Transverse colon (tissue), 4 donors: Measurements from ENCODE around the gene RHBDL1. TPM values are rescaled to one million over a fixed set of nuclear protein-coding genes. Genes with fewer than 3 reads are reported as not detected.

ENCODE experiments used
- DNase-seq: peaks from one replicate; pipeline ENCODE4 v3.0.0-alpha.2; 2019
- H3K27ac ChIP-seq, 4 donors: fragments of 200-600 bp; sonication (generic); 2 replicates each; pipeline ENCODE4 v1.5.1; 2016 to 2018; ENCODE audit warnings: inconsistent platforms in 4 of 4
- H3K27me3 ChIP-seq: fragments of 200-600 bp; sonication (generic); 2 replicates; pipeline ENCODE4 v1.5.1; 2017; ENCODE audit warnings: inconsistent platforms
- H3K36me3 ChIP-seq, 4 donors: fragments of 200-600 bp; sonication (generic); 2 replicates each; pipeline ENCODE4 v1.5.1; 2017 to 2019; ENCODE audit warnings: inconsistent platforms in 4 of 4
- H3K4me1 ChIP-seq, 4 donors: fragments of 200-600 bp; sonication (generic); 2 replicates each; pipeline ENCODE4 v1.5.1; 2017 to 2020; ENCODE audit warnings: inconsistent platforms in 4 of 4
- H3K4me3 ChIP-seq, 4 donors: fragments of 200-600 bp; sonication (generic); 1 replicate in 1 of 4; 2 replicates in 3 of 4; pipeline versions ENCODE4 v1.5.1 to v1.6.1; 2017 to 2019; ENCODE audit warnings: inconsistent platforms in 4 of 4
- H3K9me3 ChIP-seq, 2 donors: fragments of 200-600 bp; sonication (generic); 2 replicates each; pipeline ENCODE4 v1.5.1; 2017 to 2019; ENCODE audit warnings: inconsistent platforms in 2 of 2
- EP300 ChIP-seq: sonication (generic); formaldehyde crosslinking; IDR thresholded peaks from one replicate; pipeline ENCODE4 v1.6.1; 2017; ENCODE audit warnings: antibody characterized with exemption, low read depth
- POLR2A ChIP-seq: fragments of 450-650 bp; IDR thresholded peaks from one replicate; pipeline ENCODE4 v1.6.1; 2016; ENCODE audit warnings: antibody characterized with exemption, mild to moderate bottlenecking, moderate library complexity
- POLR2AphosphoS5 ChIP-seq, 3 donors: sonication (generic); formaldehyde crosslinking; IDR thresholded peaks; one replicate each; pipeline ENCODE4 v1.6.1; 2016; ENCODE audit warnings: antibody characterized with exemption in 3 of 3
- WGBS, 2 donors: methylation state at CpG; one replicate each; pipeline ENCODE4 v1.1.5; 2018; ENCODE audit warnings: low coverage in 1 of 2; 5-methylcytosine and 5-hydroxymethylcytosine counted together
- in situ Hi-C, 4 donors: fragments of 200-750 bp; cut with MboI; loops; one replicate each; pipeline versions ENCODE4 v1.15.0 to v1.15.1; 2017; ENCODE audit warnings: low sequenced_read_pairs in 3 of 4, low pct_ligation_motif_present in 1 of 4, low pct_unique_long_range_greater_than_20kb in 1 of 4
- intact Hi-C: fragments of 100-400 bp; cut with DNase I; formaldehyde crosslinking; loops from one replicate; pipeline ENCODE4 v1.15.1; 2023; ENCODE audit warnings: low total_unique reads
- total RNA-seq, 4 donors: library from RNA; depleted of rRNA; stranded (reverse); fragments of >200 nt; gene quantifications; one replicate each; pipeline ENCODE4 v1.1.0, GENCODE V29; 2016
- TF ChIP-seq, protein P1 (sequence below), 5 experiments: fragments of 200-600 bp in 3 of 5; fragments of 450-650 bp in 2 of 5; sonication (generic) in 3 of 5; IDR thresholded peaks; 1 replicate in 2 of 5; 2 replicates in 3 of 5; pipeline ENCODE4 v1.5.1; 2016 to 2017; ENCODE audit warnings: antibody characterized with exemption in 5 of 5, inconsistent platforms in 3 of 5, mild to moderate bottlenecking in 2 of 5, moderate library complexity in 1 of 5

RHBDL1 gene
- total RNA-seq = 10 to 100 TPM in 2 of 4 donors, 1 to 10 TPM in 2; 1.8 to 39.3 (median 8.1) TPM

DNA sequence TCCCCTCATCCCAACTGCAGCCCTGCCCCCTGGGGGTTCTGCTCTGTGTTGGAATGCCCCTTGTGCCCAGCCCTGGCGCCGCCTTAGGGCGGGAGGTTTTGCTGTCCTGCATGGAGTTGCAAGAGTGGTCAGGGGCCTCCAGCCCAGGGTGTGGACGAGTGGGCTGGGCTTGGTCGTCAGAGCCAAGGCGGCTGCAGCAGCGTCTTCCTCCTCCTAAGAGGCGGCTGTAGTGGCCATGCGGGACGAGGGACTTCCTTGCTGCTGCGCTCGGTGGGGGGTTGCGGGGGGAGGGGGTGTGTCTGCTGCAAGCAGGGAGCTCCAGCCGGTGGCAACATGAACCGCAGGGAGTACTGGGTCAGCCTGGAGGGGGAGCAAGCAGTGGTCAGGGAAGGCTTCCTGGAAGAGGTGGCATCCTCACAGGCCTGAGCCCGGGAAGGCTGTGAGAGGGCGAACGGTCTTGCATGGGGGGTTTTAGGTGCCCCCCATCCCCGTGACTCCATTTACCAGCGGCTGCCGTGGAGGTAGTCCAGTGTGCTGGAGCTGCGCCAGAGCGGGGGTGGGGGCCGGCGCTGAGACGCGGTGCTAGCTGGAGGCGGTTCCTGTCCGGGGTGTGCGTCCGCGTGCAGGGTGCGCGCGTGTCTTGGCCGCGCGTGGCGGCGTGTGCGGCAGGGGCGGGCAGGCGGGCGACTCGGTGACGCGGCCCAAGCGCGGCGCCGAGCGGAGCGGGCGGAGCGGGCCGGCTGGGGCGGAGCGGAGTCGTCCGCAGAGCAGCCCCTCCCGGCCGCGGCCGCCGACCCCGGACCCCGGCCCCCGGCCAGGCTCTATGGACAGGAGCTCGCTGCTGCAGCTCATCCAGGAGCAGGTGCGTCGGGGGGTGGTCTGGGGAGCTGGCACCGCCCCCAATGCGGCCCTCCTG, at the start of gene RHBDL1:
Gene RHBDL1 (plus strand): TSS at position 704 of the 916 bp plus-strand sequence. CDS start 120 bp downstream, at position 824.
- H3K27me3 ChIP-seq = no peaks in the 10 kb centered on the region
- TF ChIP-seq EP300 (no peak), POLR2A (no peak), POLR2AphosphoS5 (IDR thresholded peaks at IDR 0.05) (peak in 1 of 3 donors; percentile 16)
- TF ChIP-seq, protein P1, sequence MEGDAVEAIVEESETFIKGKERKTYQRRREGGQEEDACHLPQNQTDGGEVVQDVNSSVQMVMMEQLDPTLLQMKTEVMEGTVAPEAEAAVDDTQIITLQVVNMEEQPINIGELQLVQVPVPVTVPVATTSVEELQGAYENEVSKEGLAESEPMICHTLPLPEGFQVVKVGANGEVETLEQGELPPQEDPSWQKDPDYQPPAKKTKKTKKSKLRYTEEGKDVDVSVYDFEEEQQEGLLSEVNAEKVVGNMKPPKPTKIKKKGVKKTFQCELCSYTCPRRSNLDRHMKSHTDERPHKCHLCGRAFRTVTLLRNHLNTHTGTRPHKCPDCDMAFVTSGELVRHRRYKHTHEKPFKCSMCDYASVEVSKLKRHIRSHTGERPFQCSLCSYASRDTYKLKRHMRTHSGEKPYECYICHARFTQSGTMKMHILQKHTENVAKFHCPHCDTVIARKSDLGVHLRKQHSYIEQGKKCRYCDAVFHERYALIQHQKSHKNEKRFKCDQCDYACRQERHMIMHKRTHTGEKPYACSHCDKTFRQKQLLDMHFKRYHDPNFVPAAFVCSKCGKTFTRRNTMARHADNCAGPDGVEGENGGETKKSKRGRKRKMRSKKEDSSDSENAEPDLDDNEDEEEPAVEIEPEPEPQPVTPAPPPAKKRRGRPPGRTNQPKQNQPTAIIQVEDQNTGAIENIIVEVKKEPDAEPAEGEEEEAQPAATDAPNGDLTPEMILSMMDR (IDR thresholded peaks at IDR 0.05) = peak in 1 of 5 experiments; percentile 19
- H3K36me3 ChIP-seq = peaks cover 0 to 22% (median 3%) of the 10 kb centered on the region in 4 donors
- in situ Hi-C loops (no loop called here), intact Hi-C loops (no loop called here)
- 17% methylated on average over 34 of the region's 73 CpGs; no CpG with 5 or more reads in 1 of the 2 donors for WGBS, 2 donors
- H3K9me3 ChIP-seq = no peaks in the 10 kb centered on the region
- DNase-seq = peak; percentile 57
- peak within 1 kb of the TSS in 3 of 4 donors; percentile 27 to 69 (median 58) for H3K27ac ChIP-seq
- peaks cover 18 to 51% (median 35%) of the 10 kb centered on the region in 4 donors for H3K4me1 ChIP-seq
- H3K4me3 ChIP-seq = peak within 1 kb of the TSS in 3 of 4 donors; percentile 25 to 44 (median 41)

DNA sequence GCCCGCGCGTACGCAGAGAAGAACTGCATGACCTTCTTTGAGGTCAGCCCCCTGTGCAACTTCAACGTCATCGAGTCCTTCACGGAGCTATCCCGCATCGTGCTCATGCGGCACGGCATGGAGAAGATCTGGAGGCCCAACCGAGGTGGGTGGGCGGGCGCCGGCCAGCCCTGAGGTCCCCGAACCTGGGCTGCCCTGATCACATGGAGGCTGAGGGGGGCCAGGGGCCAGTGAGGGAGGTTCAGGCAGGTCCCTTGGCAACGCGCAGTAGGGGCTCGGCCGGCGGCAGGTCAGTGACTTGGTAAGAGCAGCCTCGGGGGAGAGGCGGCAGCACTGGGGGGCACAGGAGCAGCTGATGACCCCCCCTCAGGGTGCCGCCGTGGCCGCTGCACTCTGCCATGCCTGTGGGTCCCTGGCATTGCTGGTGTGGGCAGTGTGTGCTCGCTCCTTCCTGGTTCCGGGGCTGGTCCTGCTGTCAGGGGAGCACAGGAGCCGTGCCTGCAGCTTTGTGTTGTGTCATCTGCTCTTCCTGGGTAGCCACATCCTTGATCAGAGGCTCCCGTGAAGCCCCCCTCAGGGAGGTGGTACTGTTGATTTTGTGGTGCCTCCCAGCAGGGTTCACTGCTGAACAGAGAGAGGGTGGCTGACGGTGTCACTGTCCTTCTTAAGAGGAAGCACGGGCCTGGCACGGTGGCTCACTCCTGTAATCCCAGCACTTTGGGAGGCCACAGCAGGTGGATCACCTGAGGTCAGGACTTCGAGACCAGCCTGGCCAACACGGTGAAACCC, 49.3 kb upstream of the RHBDL1 start:
- intact Hi-C loops = no loop called here
- in situ Hi-C loops = no loop called here
- peak overlapping the region in 1 of 4 donors; percentile 39 for H3K27ac ChIP-seq
- DNase-seq = no peak
- no peaks in the 10 kb centered on the region for H3K27me3 ChIP-seq
- no peaks in the 10 kb centered on the region for H3K9me3 ChIP-seq
- TF ChIP-seq, protein P1 (IDR thresholded peaks at IDR 0.05) = no peak
- no peak for TF ChIP-seq POLR2AphosphoS5 (IDR thresholded peaks at IDR 0.05)
- TF ChIP-seq POLR2A = no peak
- no peak for TF ChIP-seq EP300
- H3K4me3 ChIP-seq = no peak overlapping the region
- peaks cover 0 to 18% (median 13%) of the 10 kb centered on the region in 4 donors for H3K4me1 ChIP-seq
- no peaks in the 10 kb centered on the region for H3K36me3 ChIP-seq
- 95% methylated on average over 33 of the region's 35 CpGs; no CpG with 5 or more reads in 1 of the 2 donors for WGBS, 2 donors

DNA sequence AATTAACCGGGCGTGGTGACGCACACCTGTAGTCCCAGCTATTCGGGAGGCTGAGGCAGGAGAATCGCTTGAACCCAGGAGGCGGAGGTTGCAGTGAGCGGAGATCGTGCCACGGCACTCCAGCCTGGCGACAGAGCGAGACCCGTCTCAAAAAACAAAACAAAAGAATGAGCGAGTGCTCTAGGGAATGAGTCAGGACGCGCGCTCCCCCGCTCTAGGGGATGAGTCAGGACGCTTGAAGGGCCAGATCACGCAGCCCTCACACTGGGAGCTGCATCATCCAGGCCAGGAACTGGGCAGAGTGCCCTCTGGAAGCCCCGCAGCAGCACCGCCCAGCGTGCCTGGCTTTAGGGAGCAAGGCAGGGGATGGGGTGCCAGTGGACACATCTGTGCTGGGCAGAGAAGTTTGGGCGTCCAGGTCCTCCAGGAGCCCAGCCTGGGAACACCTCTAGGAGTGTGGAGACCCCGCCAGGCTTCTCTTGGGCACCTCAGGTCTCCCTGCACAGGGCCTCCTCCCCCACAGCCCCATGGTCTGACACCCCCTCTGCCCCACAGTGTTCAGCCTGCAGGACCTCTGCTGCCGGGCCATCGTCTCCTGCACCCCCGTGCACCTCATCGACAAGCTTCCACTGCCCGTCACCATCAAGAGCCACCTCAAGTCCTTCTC, 48.6 kb upstream of the RHBDL1 start:
- WGBS, 2 donors = 90 to 94% methylated on average over 12 to 28 of the region's 29 CpGs
- intact Hi-C loops (no loop called here), in situ Hi-C loops (no loop called here)
- DNase-seq = no peak
- TF ChIP-seq POLR2A (no peak), POLR2AphosphoS5 (IDR thresholded peaks at IDR 0.05) (no peak), EP300 (no peak)
- TF ChIP-seq, protein P1 (IDR thresholded peaks at IDR 0.05) = no peak
- Histone ChIP-seq H3K4me1 (peaks cover 0 to 16% (median 13%) of the 10 kb centered on the region in 4 donors), H3K9me3 (no peaks in the 10 kb centered on the region), H3K27me3 (no peaks in the 10 kb centered on the region), H3K36me3 (no peaks in the 10 kb centered on the region), H3K4me3 (no peak overlapping the region), H3K27ac (peak overlapping the region in 1 of 4 donors; percentile 39)
